Cortex of kidney (tissue), 1 donor: ENCODE measurements around the gene PLCL1.

ENCODE experiments used
- DNase-seq: peaks from one replicate; lab custom pipeline; 2025; lab: John Stamatoyannopoulos, UW

PLCL1 gene

GRCh38 chr2:197954328-197954727 is 149.9 kb downstream of the PLCL1 start:
- no peak for DNase-seq

- no peak for DNase-seq
These were observed 154.3 kb downstream of the PLCL1 start for GRCh38 chr2:197958592-197959150.

- no peak for DNase-seq
These were observed 155.0 kb downstream of the PLCL1 start for GRCh38 chr2:197959383-197959782.

GRCh38 chr2:197960786-197961185 is 156.4 kb downstream of the PLCL1 start:
- DNase-seq = no peak

GRCh38 chr2:197964720-197965119 is 160.3 kb downstream of the PLCL1 start:
- no peak for DNase-seq

- DNase-seq = no peak
These were observed 161.4 kb downstream of the PLCL1 start for GRCh38 chr2:197965756-197966155.

GRCh38 chr2:197969391-197969893 is 165.0 kb downstream of the PLCL1 start:
- DNase-seq = no peak

GRCh38 chr2:197972061-197972460 is 167.7 kb downstream of the PLCL1 start:
- no peak for DNase-seq

- no peak for DNase-seq
These were observed 168.2 kb downstream of the PLCL1 start for GRCh38 chr2:197972587-197972986.

- no peak for DNase-seq
These were observed 169.4 kb downstream of the PLCL1 start for GRCh38 chr2:197973772-197974171.

- DNase-seq = no peak
These were observed 171.6 kb downstream of the PLCL1 start for GRCh38 chr2:197975931-197976519.

- DNase-seq = no peak
These were observed 174.6 kb downstream of the PLCL1 start for GRCh38 chr2:197978971-197979370.

GRCh38 chr2:197982565-197982964 is 178.2 kb downstream of the PLCL1 start:
- no peak for DNase-seq

- no peak for DNase-seq
These were observed 180.7 kb downstream of the PLCL1 start for GRCh38 chr2:197985029-197985638.

- no peak for DNase-seq
These were observed 182.6 kb downstream of the PLCL1 start for GRCh38 chr2:197986977-197987376.

GRCh38 chr2:197990356-197990755 is 186.0 kb downstream of the PLCL1 start:
- DNase-seq = no peak

- DNase-seq = no peak
These were observed 188.2 kb downstream of the PLCL1 start for GRCh38 chr2:197992482-197993133.

- no peak for DNase-seq
These were observed 189.0 kb downstream of the PLCL1 start for GRCh38 chr2:197993363-197993762.

GRCh38 chr2:197993830-197994229 is 189.4 kb downstream of the PLCL1 start:
- no peak for DNase-seq

- no peak for DNase-seq
These were observed 190.4 kb downstream of the PLCL1 start for GRCh38 chr2:197994751-197995150.

- DNase-seq = no peak
These were observed 192.2 kb downstream of the PLCL1 start for GRCh38 chr2:197996583-197996982.

- no peak for DNase-seq
These were observed 192.7 kb downstream of the PLCL1 start for GRCh38 chr2:197997083-197997541.

GRCh38 chr2:197998702-197999101 is 194.3 kb downstream of the PLCL1 start:
- DNase-seq = no peak
